Body of pancreas (tissue), 4 donors: ENCODE measurements around the gene GABRR1. TPM values are rescaled to one million over a fixed set of nuclear protein-coding genes. Genes with fewer than 3 reads are reported as not detected.

Experiments
- ATAC-seq: fragments of 150-250 bp; one replicate; pipeline ENCODE4 v1.9.1; 2016
- DNase-seq, 4 donors: peaks; one replicate each; pipeline ENCODE4 v3.0.0-alpha.2; 2019
- H3K27ac ChIP-seq, 4 donors: fragments of 200-600 bp; sonication (generic); 1 replicate in 3 of 4; 2 replicates in 1 of 4; pipeline versions ENCODE4 v1.5.1 to v1.6.1; 2016 to 2019; ENCODE audit warnings: mild to moderate bottlenecking in 1 of 4, mixed read lengths in 1 of 4, moderate library complexity in 1 of 4
- H3K27me3 ChIP-seq, 2 donors: fragments of 200-600 bp; sonication (generic); one replicate each; pipeline ENCODE4 v1.6.0; 2016; ENCODE audit warnings: mild to moderate bottlenecking in 1 of 2
- H3K36me3 ChIP-seq, 2 donors: fragments of 200-600 bp; sonication (generic); replicated peaks in 1 of 2; 2 replicates each; pipeline ENCODE4 v1.5.1; 2016; ENCODE audit warnings: low read depth in 2 of 2; ENCODE audit not compliant: insufficient read depth in 1 of 2
- H3K4me1 ChIP-seq: fragments of 200-600 bp; sonication (generic); one replicate; pipeline ENCODE4 v1.6.0; 2016
- H3K4me3 ChIP-seq, 2 donors: fragments of 200-600 bp; sonication (generic); 1 replicate in 1 of 2; 2 replicates in 1 of 2; pipeline ENCODE4 v1.5.1; 2016 to 2019
- H3K9me3 ChIP-seq, 3 donors: fragments of 200-600 bp; sonication (generic); 1 replicate in 2 of 3; 2 replicates in 1 of 3; pipeline ENCODE4 v1.5.1; 2016
- CTCF ChIP-seq, 7 experiments: fragments of 450-650 bp in 4 of 7; fragments of 200-600 bp in 3 of 7; sonication (generic) in 3 of 7; IDR thresholded peaks; one replicate each; pipeline ENCODE4 v1.5.1; 2016 to 2019; ENCODE audit warnings: antibody characterized with exemption in 7 of 7
- POLR2A ChIP-seq, 3 donors: fragments of 450-650 bp; IDR thresholded peaks; one replicate each; pipeline ENCODE4 v1.6.1; 2016; ENCODE audit warnings: antibody characterized with exemption in 3 of 3, mild to moderate bottlenecking in 2 of 3
- WGBS, 2 donors: methylation state at CpG; one replicate each; pipeline ENCODE4 v1.1.5; 2017; 5-methylcytosine and 5-hydroxymethylcytosine counted together
- intact Hi-C: fragments of 100-400 bp; cut with DNase I; formaldehyde crosslinking; loops from one replicate; pipeline ENCODE4 v1.15.1; 2023
- total RNA-seq, 2 donors: library from RNA; depleted of rRNA; stranded (reverse); fragments of >200 nt; gene quantifications; one replicate each; pipeline ENCODE4 v1.1.0, GENCODE V29; 2016

GABRR1 gene
- total RNA-seq, 2 donors from 2014 or later, result not detected

DNA sequence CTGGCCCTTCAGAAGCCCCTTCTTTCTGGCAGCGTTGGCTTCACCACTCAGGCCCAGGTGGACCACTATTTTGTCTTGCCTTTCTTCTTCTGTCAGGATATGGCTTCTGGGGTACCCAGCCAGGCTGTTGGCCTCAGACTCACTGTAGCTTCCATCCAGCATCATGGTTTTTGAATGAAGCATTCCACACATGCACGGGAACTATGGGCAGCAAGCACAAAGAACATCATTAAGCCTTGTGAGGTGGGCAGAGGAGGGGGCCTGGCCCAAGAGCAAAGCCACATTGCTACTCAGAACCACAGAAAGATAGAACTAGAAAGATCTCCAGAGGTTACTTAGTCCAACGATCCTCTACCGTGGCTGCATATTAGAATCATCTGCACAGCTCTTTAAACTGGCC lies 40.6 kb upstream of the GABRR1 start:
- DNase-seq (no peak), ATAC-seq (no peak)
- no peaks in the 10 kb centered on the region for H3K9me3 ChIP-seq
- 71 to 76% methylated on average over 4 of the region's 4 CpGs for WGBS, 2 donors
- no peak overlapping the region for H3K4me3 ChIP-seq
- peaks cover 13% of the 10 kb centered on the region for H3K4me1 ChIP-seq
- H3K27me3 ChIP-seq, result no peaks in the 10 kb centered on the region
- intact Hi-C loops, result no loop called here
- H3K36me3 ChIP-seq, result no peaks in the 10 kb centered on the region
- no peak overlapping the region for H3K27ac ChIP-seq
- TF ChIP-seq CTCF (IDR thresholded peaks at IDR 0.05) (no peak), POLR2A (IDR thresholded peaks at IDR 0.05) (no peak)

- TF ChIP-seq POLR2A (IDR thresholded peaks at IDR 0.05) (no peak), CTCF (IDR thresholded peaks at IDR 0.05) (no peak)
- Histone ChIP-seq H3K4me3 (no peak overlapping the region), H3K27me3 (no peaks in the 10 kb centered on the region), H3K27ac (no peak overlapping the region), H3K4me1 (peaks cover 13% of the 10 kb centered on the region), H3K9me3 (no peaks in the 10 kb centered on the region), H3K36me3 (no peaks in the 10 kb centered on the region)
- no peak for DNase-seq
- intact Hi-C loops, result no loop called here
- ATAC-seq, result no peak
- 71 to 86% methylated on average over 6 of the region's 6 CpGs for WGBS, 2 donors
Measured at GRCh38 chr6:89257346-89257745, 40.2 kb upstream of the GABRR1 start.

GRCh38 chr6:89255417-89255816 lies 38.3 kb upstream of the GABRR1 start:
- DNase-seq (no peak), ATAC-seq (no peak)
- Histone ChIP-seq H3K27me3 (no peaks in the 10 kb centered on the region), H3K27ac (no peak overlapping the region), H3K36me3 (no peaks in the 10 kb centered on the region), H3K4me3 (no peak overlapping the region), H3K9me3 (no peaks in the 10 kb centered on the region), H3K4me1 (peaks cover under 1% of the 10 kb centered on the region)
- TF ChIP-seq POLR2A (IDR thresholded peaks at IDR 0.05) (no peak), CTCF (IDR thresholded peaks at IDR 0.05) (no peak)
- 85 to 92% methylated on average over 4 of the region's 4 CpGs for WGBS, 2 donors
- intact Hi-C loops, result no loop called here

GRCh38 chr6:89254569-89254968 lies 37.4 kb upstream of the GABRR1 start:
- no peaks in the 10 kb centered on the region for H3K36me3 ChIP-seq
- H3K27me3 ChIP-seq, result no peaks in the 10 kb centered on the region
- DNase-seq (no peak), ATAC-seq (no peak)
- no peaks in the 10 kb centered on the region for H3K9me3 ChIP-seq
- H3K27ac ChIP-seq, result no peak overlapping the region
- intact Hi-C loops, result no loop called here
- no peaks in the 10 kb centered on the region for H3K4me1 ChIP-seq
- TF ChIP-seq CTCF (IDR thresholded peaks at IDR 0.05), result no peak
- no peak for TF ChIP-seq POLR2A (IDR thresholded peaks at IDR 0.05)
- no peak overlapping the region for H3K4me3 ChIP-seq

DNA sequence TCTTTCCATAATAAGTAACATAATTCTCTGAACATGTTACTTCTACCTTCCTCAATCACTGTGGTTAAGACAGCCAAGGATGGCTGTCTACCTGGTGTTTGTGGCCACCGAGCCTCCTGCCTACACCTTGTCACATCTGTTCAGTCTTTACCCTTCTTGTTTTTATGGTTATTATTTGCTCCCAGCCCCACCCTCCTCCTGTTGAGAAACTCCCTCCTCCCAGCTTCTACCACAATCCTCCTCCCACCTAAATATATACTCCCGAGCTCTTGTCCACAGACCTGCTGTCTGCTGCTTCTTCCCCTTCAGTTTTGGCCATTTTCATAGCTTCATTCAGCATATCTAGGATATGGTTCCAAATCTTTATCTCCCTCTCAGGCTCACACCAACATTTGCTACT lies 35.7 kb upstream of the GABRR1 start:
- Histone ChIP-seq H3K9me3 (no peaks in the 10 kb centered on the region), H3K36me3 (no peaks in the 10 kb centered on the region), H3K4me1 (no peaks in the 10 kb centered on the region), H3K27ac (no peak overlapping the region), H3K27me3 (no peaks in the 10 kb centered on the region), H3K4me3 (no peak overlapping the region)
- TF ChIP-seq CTCF (IDR thresholded peaks at IDR 0.05), result no peak
- TF ChIP-seq POLR2A (IDR thresholded peaks at IDR 0.05), result no peak
- ATAC-seq (no peak), DNase-seq (no peak)
- intact Hi-C loops, result no loop called here
- WGBS, 2 donors, result 82 to 88% methylated on average over 2 of the region's 2 CpGs
